DOHH2 (cell line): ENCODE results near the gene GPSM3.

Experiments
- CTCF ChIP-seq: fragments of 200-600 bp; sonication (generic); IDR thresholded peaks from one replicate; pipeline ENCODE4 v1.5.1; 2014; ENCODE audit warnings: antibody characterized with exemption, mild to moderate bottlenecking, low read depth, low read length; ENCODE audit not compliant: poor library complexity, severe bottlenecking
- EZH2phosphoT487 ChIP-seq: fragments of 200-600 bp; sonication (generic); IDR thresholded peaks from 2 replicates; pipeline ENCODE4 v1.6.1; 2017; ENCODE audit warnings: borderline replicate concordance, mild to moderate bottlenecking, antibody characterized with exemption, low read length, moderate library complexity, mixed read lengths

GRCh38 chr6:32176476-32177182 is 15.8 kb downstream of the GPSM3 start:
- no peak for TF ChIP-seq CTCF
- TF ChIP-seq EZH2phosphoT487: no peak
